ENCODE results near the gene ARNT2. TPM values are rescaled to one million over a fixed set of nuclear protein-coding genes. Genes with fewer than 3 reads are reported as not detected.

ARNT2 gene
- total RNA-seq (2014; rRNA removed; shearing (Covaris generic)) (11.6 and 12.0 TPM in 2 replicates), polyA plus RNA-seq (2016; fragmentation: Nextera tagmentation; extraction: Ambion mirVana) (3.9 and 4.6 TPM in 2 replicates)
- long read RNA-seq, partial matches to known transcripts: 0 of 1 reads
- long read RNA-seq, other reads (novel, unspliced or antisense): 1 of 1 reads

DNA sequence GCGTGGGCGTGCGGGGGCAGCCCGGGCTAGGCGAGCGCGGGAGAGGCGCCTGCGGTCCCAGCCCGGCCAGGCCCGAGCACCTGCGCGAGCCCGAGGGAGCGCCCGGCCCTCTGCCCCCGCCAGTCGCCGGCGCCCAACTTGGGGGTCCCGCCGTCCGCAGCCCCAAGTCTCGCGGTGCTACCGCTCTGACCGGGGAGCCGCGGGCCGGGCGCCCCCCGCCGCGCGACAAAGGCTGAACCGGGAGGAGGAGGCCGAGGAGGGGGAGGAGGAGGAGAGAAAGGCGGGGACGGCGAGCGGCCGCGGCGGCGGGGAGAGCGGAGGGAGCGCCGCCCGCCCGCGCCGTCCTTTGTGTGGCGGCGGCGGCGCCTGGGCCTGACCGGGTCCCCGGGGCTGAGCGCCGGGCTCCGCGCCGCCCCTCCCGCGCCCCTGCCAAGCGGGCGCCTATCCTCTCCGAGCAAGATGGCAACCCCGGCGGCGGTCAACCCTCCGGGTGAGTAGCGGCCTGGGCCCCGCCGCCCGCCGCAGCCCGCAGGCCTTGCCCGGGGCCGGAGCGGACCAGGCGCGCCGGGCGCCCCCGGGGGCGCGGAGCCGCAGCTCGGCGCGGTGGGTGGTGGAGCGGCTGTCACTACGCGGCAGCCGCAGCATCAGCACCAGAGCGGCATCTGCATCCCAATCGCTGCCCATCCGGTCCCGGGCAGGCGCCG lies at the start of gene ARNT2:
Gene ARNT2, plus strand, starts transcription at position 326 of the 704 bp plus-strand sequence. Its CDS starts 134 bp downstream, at position 460.
- H3K36me3 ChIP-seq (ENCODE audit: insufficient read depth): no peaks in the 10 kb centered on the region
- peak within 1 kb of the TSS; percentile 95 for H3K4me2 ChIP-seq
- peaks cover 5% of the 10 kb centered on the region; the same call in 1 of the 2 replicates for H3K79me2 ChIP-seq (replicated peaks; ENCODE audit: insufficient read depth)
- H3K27me3 Mint-ChIP-seq (ENCODE audit: insufficient read depth, low read depth, poor library complexity): peaks cover 17% of the 10 kb centered on the region
- H3K27ac ChIP-seq (ENCODE audit: low read depth): no peak within 1 kb of the TSS
- H3K27ac Mint-ChIP-seq: no peak within 1 kb of the TSS
- peaks cover 18% of the 10 kb centered on the region for H3K4me1 Mint-ChIP-seq
- H2AFZ ChIP-seq: peak within 1 kb of the TSS; percentile 94
- ATAC-seq (peak; percentile 79), DNase-seq (ENCODE audit: low spot score) (peak; percentile 74)
- TF ChIP-seq REST (IDR thresholded peaks at IDR 0.05; ENCODE audit: unreplicated experiment): no peak
- no peak for TF ChIP-seq ZNF114 (CRISPR knock-in tag; IDR thresholded peaks at IDR 0.05)
- TF ChIP-seq POLR2AphosphoS5 (IDR thresholded peaks at IDR 0.05; ENCODE audit: low read depth): peak; percentile 48
- no peak for TF ChIP-seq EZH2phosphoT487 (IDR thresholded peaks at IDR 0.05; ENCODE audit: unreplicated experiment)
- TF ChIP-seq, protein P1, sequence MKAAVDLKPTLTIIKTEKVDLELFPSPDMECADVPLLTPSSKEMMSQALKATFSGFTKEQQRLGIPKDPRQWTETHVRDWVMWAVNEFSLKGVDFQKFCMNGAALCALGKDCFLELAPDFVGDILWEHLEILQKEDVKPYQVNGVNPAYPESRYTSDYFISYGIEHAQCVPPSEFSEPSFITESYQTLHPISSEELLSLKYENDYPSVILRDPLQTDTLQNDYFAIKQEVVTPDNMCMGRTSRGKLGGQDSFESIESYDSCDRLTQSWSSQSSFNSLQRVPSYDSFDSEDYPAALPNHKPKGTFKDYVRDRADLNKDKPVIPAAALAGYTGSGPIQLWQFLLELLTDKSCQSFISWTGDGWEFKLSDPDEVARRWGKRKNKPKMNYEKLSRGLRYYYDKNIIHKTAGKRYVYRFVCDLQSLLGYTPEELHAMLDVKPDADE (IDR thresholded peaks at IDR 0.05): no peak
- H3K4me3 Mint-ChIP-seq: peak within 1 kb of the TSS; percentile 81
- H3K4me1 ChIP-seq (ENCODE audit: insufficient read depth): peaks cover 18% of the 10 kb centered on the region
- peak within 1 kb of the TSS; percentile 72 for H3K4me3 ChIP-seq
- peaks cover 34% of the 10 kb centered on the region for H3K27me3 ChIP-seq (ENCODE audit: insufficient read depth)
- no peaks in the 10 kb centered on the region for H3K9me2 ChIP-seq (ENCODE audit: insufficient read depth)
- no peaks in the 10 kb centered on the region for H3K9me3 Mint-ChIP-seq
- H3K36me3 Mint-ChIP-seq (ENCODE audit: low read depth): peaks cover 3% of the 10 kb centered on the region; the same call in 1 of the 3 replicates
- H4K20me1 ChIP-seq (replicated peaks; ENCODE audit: insufficient read depth): peaks cover 1% of the 10 kb centered on the region; the same call in 1 of the 2 replicates
- no peaks in the 10 kb centered on the region; the same call in 1 of the 2 replicates for H3F3A ChIP-seq (replicated peaks; ENCODE audit: low read depth)

- Mint-ChIP-seq H3K4me1 (no peaks in the 10 kb centered on the region), H3K4me3 (no peak overlapping the region), H3K9me3 (peaks cover 52% of the 10 kb centered on the region), H3K36me3 (ENCODE audit: low read depth) (peaks cover 37% of the 10 kb centered on the region; the same call in 2 of the 3 replicates), H3K27me3 (ENCODE audit: insufficient read depth, low read depth, poor library complexity) (peaks cover 6% of the 10 kb centered on the region), H3K27ac (no peak overlapping the region)
- no peaks in the 10 kb centered on the region for H4K20me1 ChIP-seq (replicated peaks; ENCODE audit: insufficient read depth)
- DNase-seq (ENCODE audit: low spot score): peak; percentile 90
- peak; percentile 73 for ATAC-seq
- H3K36me3 ChIP-seq (ENCODE audit: insufficient read depth): no peaks in the 10 kb centered on the region
- no peak overlapping the region for H3K27ac ChIP-seq (ENCODE audit: low read depth)
- H2AFZ ChIP-seq: no peak overlapping the region
- H3K4me2 ChIP-seq: no peak overlapping the region
- H3K4me1 ChIP-seq (ENCODE audit: insufficient read depth): no peaks in the 10 kb centered on the region
- H3K4me3 ChIP-seq: no peak overlapping the region
- no peaks in the 10 kb centered on the region for H3K27me3 ChIP-seq (ENCODE audit: insufficient read depth)
- H3K9me2 ChIP-seq (ENCODE audit: insufficient read depth): no peaks in the 10 kb centered on the region
- H3F3A ChIP-seq (replicated peaks; ENCODE audit: low read depth): no peaks in the 10 kb centered on the region
- H3K79me2 ChIP-seq (replicated peaks; ENCODE audit: insufficient read depth): no peaks in the 10 kb centered on the region
- TF ChIP-seq NANOG (IDR thresholded peaks at IDR 0.05; ENCODE audit: borderline replicate concordance) (no peak), JUNB (IDR thresholded peaks at IDR 0.05; ENCODE audit: unreplicated experiment) (no peak), EZH2phosphoT487 (IDR thresholded peaks at IDR 0.05; ENCODE audit: unreplicated experiment) (no peak), EZH2 (IDR thresholded peaks at IDR 0.05; ENCODE audit: low read depth, unreplicated experiment) (no peak), ZNF114 (CRISPR knock-in tag; IDR thresholded peaks at IDR 0.05) (no peak), CREB1 (CRISPR knock-in tag; IDR thresholded peaks at IDR 0.05; ENCODE audit: low read depth) (0 out of 2 replicates have a peak, but pooled peaks have one; percentile 38), POLR2AphosphoS5 (IDR thresholded peaks at IDR 0.05; ENCODE audit: low read depth) (no peak), REST (IDR thresholded peaks at IDR 0.05; ENCODE audit: unreplicated experiment) (no peak)
- TF ChIP-seq, protein P2, sequence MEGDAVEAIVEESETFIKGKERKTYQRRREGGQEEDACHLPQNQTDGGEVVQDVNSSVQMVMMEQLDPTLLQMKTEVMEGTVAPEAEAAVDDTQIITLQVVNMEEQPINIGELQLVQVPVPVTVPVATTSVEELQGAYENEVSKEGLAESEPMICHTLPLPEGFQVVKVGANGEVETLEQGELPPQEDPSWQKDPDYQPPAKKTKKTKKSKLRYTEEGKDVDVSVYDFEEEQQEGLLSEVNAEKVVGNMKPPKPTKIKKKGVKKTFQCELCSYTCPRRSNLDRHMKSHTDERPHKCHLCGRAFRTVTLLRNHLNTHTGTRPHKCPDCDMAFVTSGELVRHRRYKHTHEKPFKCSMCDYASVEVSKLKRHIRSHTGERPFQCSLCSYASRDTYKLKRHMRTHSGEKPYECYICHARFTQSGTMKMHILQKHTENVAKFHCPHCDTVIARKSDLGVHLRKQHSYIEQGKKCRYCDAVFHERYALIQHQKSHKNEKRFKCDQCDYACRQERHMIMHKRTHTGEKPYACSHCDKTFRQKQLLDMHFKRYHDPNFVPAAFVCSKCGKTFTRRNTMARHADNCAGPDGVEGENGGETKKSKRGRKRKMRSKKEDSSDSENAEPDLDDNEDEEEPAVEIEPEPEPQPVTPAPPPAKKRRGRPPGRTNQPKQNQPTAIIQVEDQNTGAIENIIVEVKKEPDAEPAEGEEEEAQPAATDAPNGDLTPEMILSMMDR (conservative IDR thresholded peaks at IDR 0.05; ENCODE audit: low read depth in 2 of 2): peak; percentile 70 to 86
These were observed 37.1 kb upstream of the ARNT2 start for GRCh38 chr15:80367094-80367493.
